Muscle of leg (tissue), 11 donors: ENCODE data around the gene LTBP2. TPM values are rescaled to one million over a fixed set of nuclear protein-coding genes. Genes with fewer than 3 reads are reported as not detected.

Experiments
- DNase-seq: peaks from one replicate; pipeline ENCODE4 v3.0.0; 2013
- H3K27ac ChIP-seq: one replicate; pipeline ENCODE4 v1.5.1; 2013; ENCODE audit warnings: mild to moderate bottlenecking, low read length, control low read depth
- H3K27me3 ChIP-seq: one replicate; pipeline ENCODE4 v1.6.1; 2013; ENCODE audit warnings: low read length; ENCODE audit not compliant: control insufficient read depth, insufficient read depth
- H3K36me3 ChIP-seq: one replicate; pipeline ENCODE4 v1.6.1; 2013; ENCODE audit warnings: low read length; ENCODE audit not compliant: control insufficient read depth, insufficient read depth
- H3K4me1 ChIP-seq: one replicate; pipeline ENCODE4 v1.6.1; 2013; ENCODE audit warnings: low read length; ENCODE audit not compliant: control insufficient read depth, insufficient read depth
- H3K4me3 ChIP-seq: one replicate; pipeline ENCODE4 v1.5.1; 2013; ENCODE audit warnings: low read length, control low read depth
- H3K9me3 ChIP-seq: replicated peaks from 2 replicates; pipeline ENCODE4 v1.6.1; 2013; ENCODE audit warnings: low read depth, low read length; ENCODE audit not compliant: control insufficient read depth
- WGBS: methylation state at CpG from one replicate; pipeline ENCODE4 v1.1.5; 2013; ENCODE audit warnings: missing lambda C conversion rate; ENCODE audit not compliant: insufficient coverage; 5-methylcytosine and 5-hydroxymethylcytosine counted together
- polyA plus RNA-seq, 8 donors: library from polyadenylated mRNA; unstranded; fragments of 120-200 nt; gene quantifications; one replicate each; pipeline versions ENCODE4 v1.2.1 to v1.2.3, GENCODE V29; 2013; ENCODE audit warnings: inconsistent platforms in 1 of 8, low replicate concordance in 1 of 8; ENCODE audit not compliant: insufficient read length in 8 of 8, insufficient read depth in 1 of 8
- total RNA-seq: library from RNA; stranded (reverse); fragments of 120-200 nt; gene quantifications from one replicate; pipeline ENCODE4 v1.2.4, GENCODE V29; 2013

LTBP2 gene
- total and polyA plus RNA-seq, 9 donors, result 4.9 to 19.2 (median 10.4) TPM

DNA sequence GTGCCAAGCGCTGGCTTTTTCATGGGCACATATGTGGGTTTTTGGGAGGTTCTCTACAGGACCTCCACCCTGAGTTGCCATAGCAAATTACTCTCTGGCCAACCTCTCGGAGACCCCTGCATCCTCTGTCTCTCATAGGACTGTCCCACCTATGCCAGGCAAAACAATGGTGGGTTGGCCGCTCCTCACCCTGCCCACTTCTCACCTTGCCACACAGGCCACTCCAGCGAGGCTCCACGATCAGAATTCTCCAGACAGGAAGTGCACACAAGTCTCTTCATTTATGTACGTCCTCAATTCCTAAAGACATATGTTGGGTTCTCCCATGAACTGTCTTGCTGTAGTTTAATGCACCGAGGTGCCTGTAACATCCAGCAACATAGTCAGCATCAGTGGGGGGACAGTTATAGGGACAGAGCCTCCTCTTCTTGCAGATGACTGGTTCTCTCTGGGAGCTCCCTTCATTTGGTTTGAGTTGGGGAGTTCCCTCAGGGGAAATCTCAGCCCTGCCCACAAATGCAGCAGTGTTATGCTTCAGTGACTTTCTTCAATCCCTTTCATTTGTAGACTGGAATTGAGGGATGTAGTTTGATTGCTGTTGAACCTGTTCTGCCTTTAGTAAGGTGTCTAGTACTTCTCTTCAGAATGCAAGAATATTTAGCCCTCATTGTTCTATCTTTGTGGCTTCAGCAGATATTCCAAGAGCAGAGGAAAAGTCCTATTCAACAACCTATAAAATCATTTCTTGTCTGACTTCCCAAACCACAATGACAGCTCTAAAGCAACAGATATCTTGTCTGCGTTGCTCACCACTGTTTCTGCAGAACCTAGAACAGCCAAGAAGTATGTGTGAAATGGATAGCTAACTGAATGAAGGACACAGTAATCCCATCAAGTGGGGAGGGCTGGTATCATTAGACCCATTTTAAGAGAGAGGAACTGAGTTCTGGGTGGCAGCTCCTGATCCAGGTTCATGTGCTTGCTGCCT, 2.8 kb upstream of the LTBP2 start:
- no peak overlapping the region for H3K27ac ChIP-seq
- no peak overlapping the region for H3K4me3 ChIP-seq
- no peaks in the 10 kb centered on the region for H3K9me3 ChIP-seq
- H3K27me3 ChIP-seq, result peaks cover 52% of the 10 kb centered on the region
- H3K36me3 ChIP-seq, result no peaks in the 10 kb centered on the region
- H3K4me1 ChIP-seq, result peaks cover 34% of the 10 kb centered on the region
- 80% methylated on average over 4 of the region's 8 CpGs for WGBS
- no peak for DNase-seq

DNA sequence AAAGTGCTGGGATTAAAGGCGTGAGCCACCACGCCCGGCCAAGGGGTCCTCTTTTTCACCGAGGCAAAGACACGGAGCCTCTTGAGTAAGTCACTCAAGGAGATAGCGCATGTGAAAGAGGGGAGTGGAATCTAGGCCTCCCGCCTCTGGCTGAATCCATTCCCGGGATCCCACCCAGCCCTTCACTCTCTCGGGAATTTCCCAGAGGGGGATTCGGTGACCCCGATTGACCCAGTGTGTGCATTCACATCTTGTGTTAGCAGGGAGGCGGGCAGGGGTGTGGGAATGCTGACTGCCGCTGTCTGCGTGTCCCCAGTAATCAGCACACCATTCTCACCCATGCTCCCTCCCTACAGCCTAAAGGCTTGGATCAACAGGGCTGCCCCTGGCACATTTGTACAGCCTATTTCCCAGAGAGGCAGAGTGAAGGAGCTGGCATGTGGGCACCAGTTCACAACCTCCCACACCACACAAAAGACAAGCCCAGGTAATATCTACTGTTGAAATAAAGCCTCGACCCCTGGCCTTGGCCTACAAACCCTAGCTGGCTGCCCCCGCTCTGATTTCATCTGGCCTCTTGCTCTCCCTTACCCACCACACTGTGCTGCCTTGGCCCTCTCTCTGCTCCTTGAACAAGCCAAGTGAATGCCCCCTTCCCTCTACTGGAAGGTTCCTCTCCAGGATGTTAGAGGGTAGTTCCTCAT, 1.3 kb upstream of the LTBP2 start:
- Histone ChIP-seq H3K4me3 (no peak overlapping the region), H3K36me3 (no peaks in the 10 kb centered on the region), H3K4me1 (peaks cover 28% of the 10 kb centered on the region), H3K27me3 (peaks cover 58% of the 10 kb centered on the region), H3K27ac (no peak overlapping the region), H3K9me3 (no peaks in the 10 kb centered on the region)
- WGBS, result 81% methylated on average over 12 of the region's 16 CpGs
- DNase-seq, result no peak

DNA sequence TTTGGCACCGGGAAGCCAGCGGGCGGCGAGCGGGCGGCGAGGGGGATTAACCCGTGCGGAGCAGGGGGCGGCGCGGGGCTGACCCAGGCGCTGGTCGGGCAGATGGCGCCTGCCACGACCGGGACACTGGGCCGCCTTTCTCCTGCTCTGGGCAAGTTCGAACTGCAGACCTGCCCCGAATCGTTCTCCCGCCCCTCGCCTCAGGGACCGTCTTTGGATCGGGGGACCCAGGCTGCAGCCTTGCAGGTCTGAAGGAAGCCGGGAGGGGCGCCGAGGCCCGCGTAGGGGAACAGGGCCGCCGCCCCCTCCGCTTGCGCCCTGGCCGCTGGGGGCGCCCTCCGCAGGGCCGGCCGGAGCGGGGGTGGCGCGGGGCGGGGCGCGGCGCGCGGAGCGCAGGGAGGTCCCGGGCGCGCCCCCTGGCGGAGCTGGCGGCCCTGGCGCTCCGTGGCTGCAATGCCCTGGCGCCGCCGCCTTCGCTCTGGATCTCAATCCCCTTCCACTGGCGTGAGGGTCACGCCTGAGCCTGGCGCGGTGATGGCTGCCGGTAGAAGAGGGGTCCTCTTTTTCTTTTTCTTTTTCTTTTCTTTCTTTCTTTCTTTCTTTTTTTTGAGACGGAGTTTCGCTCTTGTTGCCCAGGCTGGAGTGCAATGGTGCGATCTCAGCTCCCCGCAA, 449 bp upstream of the LTBP2 start:
- Histone ChIP-seq H3K27me3 (peaks cover 58% of the 10 kb centered on the region), H3K4me1 (peaks cover 25% of the 10 kb centered on the region), H3K27ac (no peak overlapping the region), H3K36me3 (no peaks in the 10 kb centered on the region), H3K9me3 (no peaks in the 10 kb centered on the region), H3K4me3 (peak overlapping the region; percentile 53)
- WGBS, result under 1% methylated on average over 57 of the region's 69 CpGs
- DNase-seq, result peak; percentile 88

DNA sequence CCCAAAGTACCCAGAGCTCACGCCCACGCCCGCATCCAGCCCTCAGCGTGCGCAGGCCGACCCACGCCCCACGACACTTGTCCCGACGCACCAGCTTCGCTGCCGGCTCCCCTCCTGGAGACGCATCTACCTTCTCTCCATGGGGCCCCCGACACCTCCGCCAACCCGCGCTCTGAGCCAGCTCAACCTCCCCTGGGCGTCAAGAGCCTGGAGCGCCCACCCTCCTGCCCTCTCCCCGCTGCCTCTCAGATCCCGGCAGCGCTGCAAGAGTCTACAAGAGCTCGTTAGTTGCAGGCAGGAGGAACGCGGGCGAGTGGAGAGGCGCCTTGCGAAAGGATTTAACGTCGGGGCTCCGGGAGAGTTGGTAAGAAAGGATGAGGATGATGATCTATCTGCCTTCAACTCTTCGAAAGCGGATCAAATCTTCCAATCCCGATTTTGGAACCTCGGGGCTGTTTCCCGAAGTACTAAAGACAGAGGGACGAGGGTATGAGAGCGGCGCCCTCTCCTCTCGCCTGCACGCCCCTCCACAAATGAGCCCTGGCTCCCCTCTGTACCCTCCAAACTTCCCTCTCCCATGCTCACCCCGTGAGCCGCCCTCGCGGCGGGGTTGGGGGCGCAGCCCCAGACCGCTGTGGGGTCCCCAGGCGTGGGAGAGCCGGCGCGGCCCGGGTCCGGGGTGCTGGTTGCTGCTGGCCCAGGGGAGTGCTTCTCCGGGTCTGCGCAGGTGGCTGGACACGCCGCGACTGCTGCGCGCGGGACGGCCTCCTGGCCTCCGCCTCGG, 979 bp downstream of the LTBP2 start:
- Histone ChIP-seq H3K4me1 (peaks cover 27% of the 10 kb centered on the region), H3K36me3 (no peaks in the 10 kb centered on the region), H3K27ac (no peak overlapping the region), H3K9me3 (no peaks in the 10 kb centered on the region), H3K27me3 (peaks cover 50% of the 10 kb centered on the region), H3K4me3 (peak overlapping the region; percentile 53)
- no peak for DNase-seq
- WGBS, result 4% methylated on average over 53 of the region's 65 CpGs

GRCh38 chr14:74610199-74610865, 1.7 kb downstream of the LTBP2 start:
- Histone ChIP-seq H3K27me3 (peaks cover 44% of the 10 kb centered on the region), H3K4me1 (peaks cover 34% of the 10 kb centered on the region), H3K36me3 (no peaks in the 10 kb centered on the region), H3K27ac (no peak overlapping the region), H3K9me3 (no peaks in the 10 kb centered on the region), H3K4me3 (peak overlapping the region; percentile 53)
- DNase-seq, result no peak
- 64% methylated on average over 19 of the region's 26 CpGs for WGBS

DNA sequence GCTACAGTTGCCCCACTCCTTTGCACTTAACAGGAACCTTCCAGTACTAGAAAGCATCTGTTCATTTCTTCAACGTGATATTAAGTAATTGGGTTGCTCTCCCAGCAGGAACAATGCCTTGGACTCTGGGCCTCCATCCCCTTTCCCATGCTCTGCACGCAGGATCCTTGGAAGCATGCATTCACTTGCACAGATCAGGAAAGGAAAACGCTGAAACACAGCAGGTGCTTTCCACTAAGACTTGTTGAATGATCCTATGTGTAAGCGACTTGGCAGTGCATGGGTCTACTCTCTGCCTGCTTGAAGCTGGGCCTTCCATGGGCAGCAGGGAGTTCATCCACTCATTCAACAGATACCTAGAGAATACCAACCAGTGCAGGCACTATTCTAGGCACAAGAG, 2.3 kb downstream of the LTBP2 start:
- no peak overlapping the region for H3K4me3 ChIP-seq
- no peak for DNase-seq
- H3K36me3 ChIP-seq, result no peaks in the 10 kb centered on the region
- H3K27ac ChIP-seq, result no peak overlapping the region
- H3K4me1 ChIP-seq, result peaks cover 41% of the 10 kb centered on the region
- no peaks in the 10 kb centered on the region for H3K9me3 ChIP-seq
- WGBS, result 32% methylated on average over 3 of the region's 4 CpGs
- peaks cover 41% of the 10 kb centered on the region for H3K27me3 ChIP-seq

GRCh38 chr14:74608959-74609611, 3.0 kb downstream of the LTBP2 start:
- WGBS, result 52% methylated on average over 4 of the region's 4 CpGs
- Histone ChIP-seq H3K9me3 (no peaks in the 10 kb centered on the region), H3K27ac (no peak overlapping the region), H3K27me3 (peaks cover 41% of the 10 kb centered on the region), H3K4me1 (peaks cover 41% of the 10 kb centered on the region), H3K4me3 (no peak overlapping the region), H3K36me3 (no peaks in the 10 kb centered on the region)
- DNase-seq, result peak; percentile 88

- Histone ChIP-seq H3K27ac (no peak overlapping the region), H3K4me3 (no peak overlapping the region)
Measured at GRCh38 chr14:74606727-74607126, 5.3 kb downstream of the LTBP2 start.

More at GRCh38 chr14:74606727-74607126, 5.3 kb downstream of the LTBP2 start:
- Histone ChIP-seq H3K27me3 (peaks cover 23% of the 10 kb centered on the region), H3K4me1 (peaks cover 41% of the 10 kb centered on the region), H3K36me3 (no peaks in the 10 kb centered on the region), H3K9me3 (no peaks in the 10 kb centered on the region)
- no peak for DNase-seq
- WGBS, result 100% methylated on average over 2 of the region's 3 CpGs
